HG03442 (cell line): ENCODE results near the gene LRP1B.

Experiments
- ATAC-seq: cut with Tn5 transposase; IDR thresholded peaks from one replicate; pipeline ENCODE4 v1.9.1; 2021; ENCODE audit warnings: mild to moderate bottlenecking, moderate library complexity; ENCODE audit not compliant: unreplicated experiment

LRP1B gene

GRCh38 chr2:141364821-141365220, 766.0 kb downstream of the LRP1B start:
- no peak for ATAC-seq

GRCh38 chr2:141362311-141362710, 768.5 kb downstream of the LRP1B start:
- ATAC-seq, result no peak

- ATAC-seq, result no peak
Measured at GRCh38 chr2:141348481-141348880, 782.3 kb downstream of the LRP1B start.

GRCh38 chr2:141341444-141341843, 789.4 kb downstream of the LRP1B start:
- no peak for ATAC-seq

- no peak for ATAC-seq
Measured at GRCh38 chr2:141331127-141331526, 799.7 kb downstream of the LRP1B start.

- no peak for ATAC-seq
Measured at GRCh38 chr2:141329964-141330363, 800.9 kb downstream of the LRP1B start.

- ATAC-seq, result no peak
Measured at GRCh38 chr2:141323571-141323970, 807.2 kb downstream of the LRP1B start.

- no peak for ATAC-seq
Measured at GRCh38 chr2:141317986-141318385, 812.8 kb downstream of the LRP1B start.

- ATAC-seq, result no peak
Measured at GRCh38 chr2:141316606-141317005, 814.2 kb downstream of the LRP1B start.

GRCh38 chr2:141316103-141316502, 814.7 kb downstream of the LRP1B start:
- ATAC-seq, result no peak

- no peak for ATAC-seq
Measured at GRCh38 chr2:141313972-141314371, 816.8 kb downstream of the LRP1B start.

GRCh38 chr2:141311430-141311829, 819.4 kb downstream of the LRP1B start:
- no peak for ATAC-seq

GRCh38 chr2:141306368-141306767, 824.4 kb downstream of the LRP1B start:
- ATAC-seq, result no peak

- ATAC-seq, result no peak
Measured at GRCh38 chr2:141301551-141301950, 829.3 kb downstream of the LRP1B start.

GRCh38 chr2:141280037-141280436, 850.8 kb downstream of the LRP1B start:
- ATAC-seq, result no peak

GRCh38 chr2:141271346-141271745, 859.5 kb downstream of the LRP1B start:
- ATAC-seq, result no peak

GRCh38 chr2:141264848-141265247, 866.0 kb downstream of the LRP1B start:
- no peak for ATAC-seq

- no peak for ATAC-seq
Measured at GRCh38 chr2:141260911-141261310, 869.9 kb downstream of the LRP1B start.

- ATAC-seq, result no peak
Measured at GRCh38 chr2:141259683-141260082, 871.1 kb downstream of the LRP1B start.

- ATAC-seq, result no peak
Measured at GRCh38 chr2:141242008-141242407, 888.8 kb downstream of the LRP1B start.

GRCh38 chr2:141226560-141226959, 904.3 kb downstream of the LRP1B start:
- ATAC-seq, result no peak

- ATAC-seq, result no peak
Measured at GRCh38 chr2:141207036-141207385, 923.8 kb downstream of the LRP1B start.

- no peak for ATAC-seq
Measured at GRCh38 chr2:141201016-141201565, 929.7 kb downstream of the LRP1B start.

GRCh38 chr2:141200191-141200590, 930.6 kb downstream of the LRP1B start:
- ATAC-seq, result no peak
